Astrocyte (in vitro differentiated cells and primary cell): ENCODE results near the gene ROR2. TPM values are rescaled to one million over a fixed set of nuclear protein-coding genes. Genes with fewer than 3 reads are reported as not detected.

Experiments used
- DNase-seq: peaks from one replicate; pipeline ENCODE4 v3.0.0-alpha.2; 2010; ENCODE audit warnings: low read depth
- FAIRE-seq: peaks from 2 replicates; lab custom pipeline; 2011; peaks lifted over from hg19 to GRCh38; lab: Jason Lieb, UNC
- H2AFZ ChIP-seq: 2 replicates; pipeline ENCODE4 v1.6.0; 2012; ENCODE audit warnings: low read depth, low read length, inconsistent platforms
- H3K27ac ChIP-seq: 2 replicates; pipeline ENCODE4 v1.5.1; 2011; ENCODE audit warnings: low read depth, low read length, inconsistent platforms
- H3K27me3 ChIP-seq: 2 replicates; pipeline ENCODE4 v1.6.0; 2011; ENCODE audit warnings: low read length, inconsistent platforms; ENCODE audit not compliant: insufficient read depth
- H3K36me3 ChIP-seq: 2 replicates; pipeline ENCODE4 v1.5.1; 2011; ENCODE audit warnings: low read length, inconsistent platforms; ENCODE audit not compliant: insufficient read depth
- H3K4me1 ChIP-seq: 2 replicates; pipeline ENCODE4 v1.5.1; 2011; ENCODE audit warnings: low read length, inconsistent platforms; ENCODE audit not compliant: insufficient read depth
- H3K4me2 ChIP-seq: 2 replicates; pipeline ENCODE4 v1.6.0; 2012; ENCODE audit warnings: low read length, inconsistent platforms
- H3K4me3 ChIP-seq: 2 replicates; pipeline ENCODE4 v1.5.1; 2011; ENCODE audit warnings: low read depth, mild to moderate bottlenecking, low read length, inconsistent platforms; ENCODE audit not compliant: insufficient read depth
- H3K79me2 ChIP-seq: 2 replicates; pipeline ENCODE4 v1.6.0; 2012; ENCODE audit warnings: mild to moderate bottlenecking, low read length, inconsistent platforms; ENCODE audit not compliant: insufficient read depth
- H3K9ac ChIP-seq: 2 replicates; pipeline ENCODE4 v1.6.0; 2012; ENCODE audit warnings: mild to moderate bottlenecking, low read length, inconsistent platforms
- H3K9me3 ChIP-seq: 2 replicates; pipeline ENCODE4 v1.5.1; 2012; ENCODE audit warnings: low read depth, mild to moderate bottlenecking, low read length, inconsistent platforms; ENCODE audit not compliant: insufficient read depth
- H4K20me1 ChIP-seq: 2 replicates; pipeline ENCODE4 v1.6.0; 2012; ENCODE audit warnings: low read length, inconsistent platforms; ENCODE audit not compliant: insufficient read depth
- H3K27ac Mint-ChIP-seq: one replicate; pipeline ENCODE4 v1.8.0; 2021; ENCODE audit warnings: mild to moderate bottlenecking, mixed read lengths; ENCODE audit not compliant: unreplicated experiment
- H3K27me3 Mint-ChIP-seq: one replicate; pipeline ENCODE4 v1.8.0; 2021; ENCODE audit warnings: low read depth, mixed read lengths; ENCODE audit not compliant: unreplicated experiment
- H3K36me3 Mint-ChIP-seq: one replicate; pipeline ENCODE4 v1.8.0; 2021; ENCODE audit warnings: low read depth, mixed read lengths; ENCODE audit not compliant: unreplicated experiment
- H3K4me1 Mint-ChIP-seq: one replicate; pipeline ENCODE4 v1.8.0; 2021; ENCODE audit warnings: low read depth, mixed read lengths; ENCODE audit not compliant: unreplicated experiment
- H3K4me3 Mint-ChIP-seq: one replicate; pipeline ENCODE4 v1.8.0; 2021; ENCODE audit warnings: mild to moderate bottlenecking, moderate library complexity, mixed read lengths; ENCODE audit not compliant: unreplicated experiment
- H3K9me3 Mint-ChIP-seq: one replicate; pipeline ENCODE4 v1.8.0; 2021; ENCODE audit warnings: mild to moderate bottlenecking, mixed read lengths; ENCODE audit not compliant: unreplicated experiment
- EZH2 ChIP-seq: IDR thresholded peaks from 2 replicates; pipeline ENCODE4 v1.6.1; 2012; ENCODE audit warnings: mild to moderate bottlenecking, low read length, inconsistent platforms; ENCODE audit not compliant: insufficient read depth
- total RNA-seq: library from RNA; stranded (reverse); gene quantifications from 2 replicates; pipeline ENCODE4 v1.2.1, GENCODE V29; 2021
- TF ChIP-seq, protein P1 (sequence below): IDR thresholded peaks from 2 replicates; pipeline ENCODE4 v1.5.1; 2011; ENCODE audit warnings: low read depth, mild to moderate bottlenecking, inconsistent platforms, low read length, moderate library complexity; ENCODE audit not compliant: insufficient read depth

ROR2 gene
- total RNA-seq, 1 donor from 2014 or later, result 4.9 TPM

DNA sequence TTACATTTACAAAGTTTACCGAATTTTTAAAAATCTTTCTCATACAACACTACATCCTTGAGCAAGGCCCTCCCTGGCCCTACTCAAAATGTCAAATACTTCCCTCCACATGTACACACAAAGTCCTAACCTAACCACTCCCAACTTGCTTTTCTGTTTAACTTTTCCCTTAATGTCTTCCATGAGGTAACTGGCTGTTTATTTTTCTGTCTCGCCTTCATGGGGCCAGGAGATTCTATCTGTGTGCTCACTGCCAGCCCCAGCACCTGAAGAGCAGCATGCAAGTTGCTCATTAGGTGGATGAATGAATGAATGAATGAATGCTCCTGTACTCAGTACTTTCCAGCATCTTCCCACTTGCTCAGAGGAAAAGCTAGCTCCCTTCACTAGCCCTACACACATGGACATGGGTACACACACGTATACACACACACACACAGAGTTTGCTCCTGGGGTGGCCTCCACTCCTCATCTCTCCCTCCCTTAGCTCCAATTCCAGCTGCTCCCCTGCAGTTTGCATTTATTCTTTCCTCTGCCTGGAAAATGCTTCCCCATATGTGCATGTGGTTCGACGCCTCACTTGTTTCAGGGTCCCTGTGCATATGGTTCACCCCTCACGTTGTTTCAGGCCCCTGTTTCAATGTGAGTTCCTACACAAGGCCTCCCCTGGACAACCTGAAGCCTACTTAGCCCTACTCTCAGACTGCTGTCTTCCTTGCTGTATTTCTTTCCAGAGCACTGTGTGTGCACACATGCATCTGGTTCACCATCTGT lies 165.2 kb downstream of the ROR2 start:
- no peak overlapping the region for H3K9ac ChIP-seq
- no peak overlapping the region for H2AFZ ChIP-seq
- H3K36me3 Mint-ChIP-seq, result no peaks in the 10 kb centered on the region
- H3K4me3 ChIP-seq, result no peak overlapping the region
- no peaks in the 10 kb centered on the region for H3K27me3 Mint-ChIP-seq
- no peak overlapping the region for H3K27ac Mint-ChIP-seq
- no peak overlapping the region for H3K27ac ChIP-seq
- no peaks in the 10 kb centered on the region for H3K4me1 ChIP-seq
- peaks cover 3% of the 10 kb centered on the region for H3K4me1 Mint-ChIP-seq
- H4K20me1 ChIP-seq, result no peaks in the 10 kb centered on the region
- H3K36me3 ChIP-seq, result no peaks in the 10 kb centered on the region
- H3K9me3 ChIP-seq, result no peaks in the 10 kb centered on the region
- TF ChIP-seq EZH2, result no peak
- TF ChIP-seq, protein P1, sequence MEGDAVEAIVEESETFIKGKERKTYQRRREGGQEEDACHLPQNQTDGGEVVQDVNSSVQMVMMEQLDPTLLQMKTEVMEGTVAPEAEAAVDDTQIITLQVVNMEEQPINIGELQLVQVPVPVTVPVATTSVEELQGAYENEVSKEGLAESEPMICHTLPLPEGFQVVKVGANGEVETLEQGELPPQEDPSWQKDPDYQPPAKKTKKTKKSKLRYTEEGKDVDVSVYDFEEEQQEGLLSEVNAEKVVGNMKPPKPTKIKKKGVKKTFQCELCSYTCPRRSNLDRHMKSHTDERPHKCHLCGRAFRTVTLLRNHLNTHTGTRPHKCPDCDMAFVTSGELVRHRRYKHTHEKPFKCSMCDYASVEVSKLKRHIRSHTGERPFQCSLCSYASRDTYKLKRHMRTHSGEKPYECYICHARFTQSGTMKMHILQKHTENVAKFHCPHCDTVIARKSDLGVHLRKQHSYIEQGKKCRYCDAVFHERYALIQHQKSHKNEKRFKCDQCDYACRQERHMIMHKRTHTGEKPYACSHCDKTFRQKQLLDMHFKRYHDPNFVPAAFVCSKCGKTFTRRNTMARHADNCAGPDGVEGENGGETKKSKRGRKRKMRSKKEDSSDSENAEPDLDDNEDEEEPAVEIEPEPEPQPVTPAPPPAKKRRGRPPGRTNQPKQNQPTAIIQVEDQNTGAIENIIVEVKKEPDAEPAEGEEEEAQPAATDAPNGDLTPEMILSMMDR, result no peak
- H3K9me3 Mint-ChIP-seq, result peaks cover 9% of the 10 kb centered on the region
- no peak overlapping the region for H3K4me2 ChIP-seq
- FAIRE-seq (no peak), DNase-seq (no peak)
- H3K27me3 ChIP-seq, result peaks cover 25% of the 10 kb centered on the region
- no peak overlapping the region for H3K4me3 Mint-ChIP-seq
- H3K79me2 ChIP-seq, result no peaks in the 10 kb centered on the region

DNA sequence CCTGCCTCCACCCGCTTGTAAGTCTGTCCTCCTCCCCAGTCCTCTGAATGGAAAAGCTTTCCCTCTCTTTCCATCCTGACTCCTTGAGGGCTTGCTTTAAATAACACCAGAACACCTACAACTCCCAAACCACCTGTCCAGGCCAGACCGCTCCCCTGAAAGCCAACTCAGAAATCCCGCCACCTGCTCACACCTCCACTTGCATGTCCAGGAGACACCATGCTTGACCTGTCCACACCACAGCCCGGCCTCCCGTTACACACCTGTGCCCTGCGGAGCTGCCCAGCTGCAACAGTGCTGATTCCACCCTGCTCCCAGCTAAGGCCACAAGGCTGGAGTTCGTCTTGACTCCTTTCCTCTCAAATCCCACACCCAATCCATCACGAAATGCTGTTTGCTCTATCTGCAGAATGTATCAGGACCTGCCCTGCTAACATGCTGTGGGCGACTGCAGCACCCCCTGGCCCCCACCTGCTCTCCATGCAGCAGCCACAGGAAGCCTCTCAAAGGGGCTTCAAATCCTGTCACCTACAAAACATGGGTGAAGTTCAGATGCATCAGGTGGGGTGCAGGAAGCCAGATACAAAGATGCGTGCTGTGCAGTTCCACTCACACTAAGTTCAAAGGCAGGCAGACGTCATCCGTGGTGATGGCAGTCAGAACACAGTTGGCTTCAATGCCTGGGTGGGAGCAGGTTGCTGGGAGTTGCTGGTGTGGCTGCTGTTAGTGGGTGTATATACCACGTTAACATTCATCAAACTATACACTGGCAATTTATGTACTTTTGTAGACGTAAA lies 166.0 kb downstream of the ROR2 start:
- no peaks in the 10 kb centered on the region for H3K79me2 ChIP-seq
- Mint-ChIP-seq H3K27me3 (no peaks in the 10 kb centered on the region), H3K4me1 (peaks cover 3% of the 10 kb centered on the region), H3K36me3 (no peaks in the 10 kb centered on the region), H3K27ac (no peak overlapping the region), H3K4me3 (no peak overlapping the region), H3K9me3 (peaks cover 9% of the 10 kb centered on the region)
- H4K20me1 ChIP-seq, result no peaks in the 10 kb centered on the region
- no peak overlapping the region for H2AFZ ChIP-seq
- FAIRE-seq (no peak), DNase-seq (no peak)
- H3K27me3 ChIP-seq, result peaks cover 24% of the 10 kb centered on the region
- no peak overlapping the region for H3K27ac ChIP-seq
- no peak overlapping the region for H3K4me3 ChIP-seq
- no peak overlapping the region for H3K9ac ChIP-seq
- H3K4me1 ChIP-seq, result no peaks in the 10 kb centered on the region
- TF ChIP-seq, protein P1, result no peak
- no peak for TF ChIP-seq EZH2
- H3K4me2 ChIP-seq, result no peak overlapping the region
- no peaks in the 10 kb centered on the region for H3K9me3 ChIP-seq
- H3K36me3 ChIP-seq, result no peaks in the 10 kb centered on the region

DNA sequence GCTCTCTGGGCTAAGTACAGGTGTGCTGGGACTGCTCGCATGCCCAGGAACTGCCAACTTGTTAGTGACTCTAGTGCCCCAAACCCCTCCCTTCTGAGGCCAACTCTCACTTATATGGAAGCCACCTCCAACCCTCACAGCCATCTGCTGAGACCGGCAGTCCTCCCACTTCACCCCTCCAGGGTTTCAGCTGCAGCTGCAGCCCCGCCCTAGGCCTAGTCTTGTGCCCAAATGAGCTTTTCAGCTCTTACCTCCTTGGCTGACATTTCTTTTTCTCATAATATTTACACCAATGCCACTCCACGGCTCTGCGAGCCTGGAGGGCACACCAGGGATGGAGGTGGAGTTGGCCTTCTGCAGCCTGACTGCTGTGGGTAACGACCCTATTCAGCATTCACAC lies 166.6 kb downstream of the ROR2 start:
- no peak overlapping the region for H3K4me2 ChIP-seq
- TF ChIP-seq, protein P1, result no peak
- no peak for TF ChIP-seq EZH2
- H3K4me1 Mint-ChIP-seq, result peaks cover 6% of the 10 kb centered on the region
- no peaks in the 10 kb centered on the region for H3K79me2 ChIP-seq
- no peak overlapping the region for H3K4me3 ChIP-seq
- no peaks in the 10 kb centered on the region for H3K36me3 Mint-ChIP-seq
- no peak overlapping the region for H3K9ac ChIP-seq
- H3K9me3 ChIP-seq, result no peaks in the 10 kb centered on the region
- H3K27me3 Mint-ChIP-seq, result no peaks in the 10 kb centered on the region
- no peak overlapping the region for H2AFZ ChIP-seq
- no peak for DNase-seq
- no peaks in the 10 kb centered on the region for H4K20me1 ChIP-seq
- no peak overlapping the region for H3K27ac Mint-ChIP-seq
- H3K4me3 Mint-ChIP-seq, result no peak overlapping the region
- H3K4me1 ChIP-seq, result no peaks in the 10 kb centered on the region
- peaks cover 24% of the 10 kb centered on the region for H3K27me3 ChIP-seq
- H3K9me3 Mint-ChIP-seq, result peaks cover 9% of the 10 kb centered on the region
- no peak overlapping the region for H3K27ac ChIP-seq
- no peak for FAIRE-seq
- no peaks in the 10 kb centered on the region for H3K36me3 ChIP-seq
